Measurements from ENCODE around the gene PTPN21. TPM values are rescaled to one million over a fixed set of nuclear protein-coding genes. Genes with fewer than 3 reads are reported as not detected.
A peak's percentile ranks its signal among the peaks of the same experiment; 100 is the strongest.

PTPN21 gene
- total RNA-seq, 1 donor from 2014 or later: 21.9 TPM

- H3K4me1 Mint-ChIP-seq: no peaks in the 10 kb centered on the region
- peak overlapping the region; percentile 44 for H3K27ac Mint-ChIP-seq (ENCODE audit: unreplicated experiment)
- TF ChIP-seq CTCF (conservative IDR thresholded peaks at IDR 0.05): no peak
- H3K9me3 Mint-ChIP-seq: no peaks in the 10 kb centered on the region
- DNase-seq (ENCODE audit: low read depth, low spot score): no peak
- H3K36me3 Mint-ChIP-seq (ENCODE audit: low read depth): peaks cover 17% of the 10 kb centered on the region
- no peak overlapping the region for H3K4me3 Mint-ChIP-seq
- H3K27me3 Mint-ChIP-seq (ENCODE audit: low read depth): no peaks in the 10 kb centered on the region
Measured at GRCh38 chr14:88597601-88598000, 42.8 kb upstream of the PTPN21 start.

- no peak overlapping the region for H3K27ac Mint-ChIP-seq (ENCODE audit: unreplicated experiment)
- no peaks in the 10 kb centered on the region for H3K4me1 Mint-ChIP-seq
- H3K27me3 Mint-ChIP-seq (ENCODE audit: low read depth): no peaks in the 10 kb centered on the region
- no peaks in the 10 kb centered on the region for H3K9me3 Mint-ChIP-seq
- H3K4me3 Mint-ChIP-seq: no peak overlapping the region
- H3K36me3 Mint-ChIP-seq (ENCODE audit: low read depth): peaks cover 14% of the 10 kb centered on the region
- TF ChIP-seq CTCF (conservative IDR thresholded peaks at IDR 0.05): no peak
- no peak for DNase-seq (ENCODE audit: low read depth, low spot score)
Measured at GRCh38 chr14:88597038-88597437, 42.2 kb upstream of the PTPN21 start.

DNA sequence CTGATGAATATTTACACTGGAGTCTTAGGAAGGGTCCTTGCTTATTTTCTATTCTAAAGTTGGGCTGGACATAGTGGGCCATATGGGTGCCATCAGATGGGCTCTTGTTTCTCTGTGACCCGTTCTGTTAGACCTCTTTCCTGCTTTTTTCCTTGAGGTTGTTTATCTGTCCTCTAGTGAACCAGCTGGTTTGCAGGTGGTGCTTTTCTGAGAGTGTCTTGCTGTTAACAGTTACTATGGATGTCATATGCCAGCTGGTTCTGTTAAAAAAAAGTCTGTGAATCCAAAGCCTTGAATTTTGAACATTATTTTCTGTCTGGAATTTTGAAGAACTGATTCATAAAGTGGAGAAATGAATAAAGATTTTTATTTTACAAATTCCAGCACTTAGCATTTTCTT, 37.2 kb upstream of the PTPN21 start:
- H3K4me1 Mint-ChIP-seq: no peaks in the 10 kb centered on the region
- no peak overlapping the region for H3K27ac Mint-ChIP-seq (ENCODE audit: unreplicated experiment)
- no peak overlapping the region for H3K4me3 Mint-ChIP-seq
- H3K9me3 Mint-ChIP-seq: no peaks in the 10 kb centered on the region
- peaks cover 19% of the 10 kb centered on the region for H3K36me3 Mint-ChIP-seq (ENCODE audit: low read depth)
- H3K27me3 Mint-ChIP-seq (ENCODE audit: low read depth): no peaks in the 10 kb centered on the region
- no peak for TF ChIP-seq CTCF (conservative IDR thresholded peaks at IDR 0.05)
- DNase-seq (ENCODE audit: low read depth, low spot score): no peak

DNA sequence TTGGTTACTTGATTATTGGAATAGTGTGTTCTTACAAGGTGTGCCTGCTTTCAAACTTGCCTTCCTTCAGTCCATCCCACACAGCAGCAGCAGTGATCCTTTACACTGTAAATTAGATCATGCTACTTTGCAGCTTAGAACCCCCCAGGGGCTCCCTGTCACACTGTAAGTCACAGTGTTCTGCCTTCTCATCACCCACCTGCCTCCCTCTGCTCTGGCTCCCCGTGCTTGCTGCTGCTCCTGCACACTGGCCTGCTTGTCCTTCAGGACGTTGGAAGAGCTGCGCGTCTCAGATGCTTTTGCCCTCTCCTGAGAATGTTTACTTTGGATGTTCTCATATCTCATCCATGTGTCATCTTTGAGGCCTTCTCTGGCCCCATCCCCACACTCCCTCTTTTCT, 35.4 kb upstream of the PTPN21 start:
- Mint-ChIP-seq H3K27ac (ENCODE audit: unreplicated experiment) (peak overlapping the region; percentile 47), H3K4me1 (no peaks in the 10 kb centered on the region), H3K4me3 (no peak overlapping the region), H3K9me3 (no peaks in the 10 kb centered on the region), H3K27me3 (ENCODE audit: low read depth) (no peaks in the 10 kb centered on the region), H3K36me3 (ENCODE audit: low read depth) (peaks cover 19% of the 10 kb centered on the region)
- no peak for TF ChIP-seq CTCF (conservative IDR thresholded peaks at IDR 0.05)
- DNase-seq (ENCODE audit: low read depth, low spot score): no peak

GRCh38 chr14:88588081-88588480, 33.3 kb upstream of the PTPN21 start:
- H3K4me1 Mint-ChIP-seq: no peaks in the 10 kb centered on the region
- H3K27ac Mint-ChIP-seq (ENCODE audit: unreplicated experiment): no peak overlapping the region
- H3K27me3 Mint-ChIP-seq (ENCODE audit: low read depth): no peaks in the 10 kb centered on the region
- peaks cover 19% of the 10 kb centered on the region for H3K36me3 Mint-ChIP-seq (ENCODE audit: low read depth)
- no peaks in the 10 kb centered on the region for H3K9me3 Mint-ChIP-seq
- TF ChIP-seq CTCF (conservative IDR thresholded peaks at IDR 0.05): no peak
- no peak overlapping the region for H3K4me3 Mint-ChIP-seq
- no peak for DNase-seq (ENCODE audit: low read depth, low spot score)

- H3K36me3 Mint-ChIP-seq (ENCODE audit: low read depth): peaks cover 15% of the 10 kb centered on the region
- no peaks in the 10 kb centered on the region for H3K4me1 Mint-ChIP-seq
Measured at GRCh38 chr14:88584451-88584850, 29.6 kb upstream of the PTPN21 start.

More at GRCh38 chr14:88584451-88584850, 29.6 kb upstream of the PTPN21 start:
- Mint-ChIP-seq H3K27me3 (ENCODE audit: low read depth) (no peaks in the 10 kb centered on the region), H3K9me3 (no peaks in the 10 kb centered on the region), H3K4me3 (no peak overlapping the region), H3K27ac (ENCODE audit: unreplicated experiment) (no peak overlapping the region)
- no peak for DNase-seq (ENCODE audit: low read depth, low spot score)
- no peak for TF ChIP-seq CTCF (conservative IDR thresholded peaks at IDR 0.05)

Data from neural crest cell (in vitro differentiated cells).